Stimulated activated CD4-positive, alpha-beta T cell treated with anti-CD3 and anti-CD28 coated beads, Interleukin-15, amount 100 ng/mL, for 24 hours (primary cell): ENCODE measurements around the gene DHCR24.

Experiments used
- DNase-seq: peaks from one replicate; pipeline ENCODE4 v3.0.0-alpha.2; 2020

Gene DHCR24

DNA sequence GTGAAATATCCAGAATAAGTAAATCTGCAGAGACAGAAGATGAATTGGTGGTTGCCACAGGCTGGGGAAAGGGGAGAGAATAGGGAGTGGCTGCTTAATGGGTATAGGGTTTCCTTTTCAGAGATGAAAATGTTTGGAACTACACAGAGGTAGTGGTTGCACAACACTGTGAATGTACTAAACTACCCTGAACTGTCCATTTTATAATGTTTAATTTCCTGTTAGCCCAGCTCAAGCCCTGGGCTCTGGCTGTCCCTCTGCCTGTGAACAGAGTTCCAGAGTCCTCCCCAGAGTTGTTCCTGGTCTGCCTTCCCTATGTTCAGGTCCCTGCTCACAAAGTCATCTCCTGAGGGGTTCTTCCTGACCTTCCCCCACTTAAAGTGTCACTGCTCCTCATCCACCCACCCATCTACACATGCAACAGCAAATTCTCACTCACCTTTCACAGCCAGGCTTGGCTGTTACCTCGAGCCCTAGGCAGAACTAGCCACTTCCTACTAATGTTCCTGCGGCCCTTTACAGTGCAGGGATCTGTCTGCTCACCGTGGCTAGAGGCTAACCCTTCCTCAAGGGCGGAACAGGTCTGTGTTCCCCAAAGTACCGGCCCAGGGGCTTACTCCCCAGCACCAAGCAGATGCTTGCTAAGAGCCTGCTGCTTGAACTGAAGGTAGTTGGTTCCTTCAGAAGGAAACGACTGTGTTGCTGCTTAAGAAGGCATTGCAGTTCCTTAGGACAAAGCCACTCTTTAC, 22.4 kb downstream of the DHCR24 start:
- DNase-seq: no peak

DNA sequence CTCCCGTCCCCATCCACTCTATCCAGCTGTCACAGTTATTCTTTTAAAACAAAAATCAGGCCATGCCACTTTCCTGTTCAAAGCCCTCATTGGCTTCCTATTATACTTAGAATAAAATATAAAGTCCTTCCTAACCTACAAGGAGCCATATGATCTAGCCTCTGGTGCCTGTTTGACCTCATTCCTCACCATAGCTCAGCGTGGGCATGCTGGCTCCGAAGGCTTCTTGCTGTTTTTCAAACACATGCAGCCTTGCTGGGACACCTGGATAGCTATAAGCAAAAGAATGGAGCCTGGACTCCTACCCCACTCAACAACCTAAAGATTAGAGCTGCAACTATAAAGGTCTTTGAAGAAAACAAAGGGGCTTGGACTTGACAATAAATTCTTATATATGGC, 23.7 kb downstream of the DHCR24 start:
- no peak for DNase-seq

DNA sequence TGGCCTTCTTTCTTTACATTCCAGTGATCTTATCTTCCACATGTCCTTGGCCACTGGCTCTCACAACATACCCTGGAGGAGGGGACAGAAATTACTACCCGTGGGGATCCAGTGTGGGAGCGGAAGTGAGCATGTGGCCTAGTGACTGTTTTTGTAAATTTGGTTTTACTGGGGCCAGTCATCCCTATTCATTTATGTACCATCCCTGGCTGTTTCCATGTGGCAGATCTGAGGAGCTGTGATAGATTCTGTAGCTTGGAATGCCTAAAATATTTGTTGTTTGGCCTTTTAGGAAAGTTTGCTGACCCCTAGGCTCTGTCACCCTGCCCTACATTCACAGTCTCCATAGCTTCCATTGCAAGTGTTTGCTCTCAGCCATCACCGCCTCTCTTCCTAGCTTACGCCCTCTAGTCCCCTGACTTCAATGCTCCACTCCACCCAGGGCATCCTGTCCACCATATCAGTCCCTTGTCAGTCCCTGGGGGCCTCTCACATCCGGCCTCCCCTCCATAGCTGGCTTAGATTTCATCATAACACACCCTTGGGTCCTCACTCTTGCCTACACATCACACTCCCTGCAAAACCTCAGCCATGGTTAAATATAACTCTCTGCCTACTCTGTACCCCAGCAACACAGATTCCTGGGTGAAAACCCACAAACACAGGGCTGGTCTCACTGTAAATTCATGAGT, 25.8 kb downstream of the DHCR24 start:
- no peak for DNase-seq

DNA sequence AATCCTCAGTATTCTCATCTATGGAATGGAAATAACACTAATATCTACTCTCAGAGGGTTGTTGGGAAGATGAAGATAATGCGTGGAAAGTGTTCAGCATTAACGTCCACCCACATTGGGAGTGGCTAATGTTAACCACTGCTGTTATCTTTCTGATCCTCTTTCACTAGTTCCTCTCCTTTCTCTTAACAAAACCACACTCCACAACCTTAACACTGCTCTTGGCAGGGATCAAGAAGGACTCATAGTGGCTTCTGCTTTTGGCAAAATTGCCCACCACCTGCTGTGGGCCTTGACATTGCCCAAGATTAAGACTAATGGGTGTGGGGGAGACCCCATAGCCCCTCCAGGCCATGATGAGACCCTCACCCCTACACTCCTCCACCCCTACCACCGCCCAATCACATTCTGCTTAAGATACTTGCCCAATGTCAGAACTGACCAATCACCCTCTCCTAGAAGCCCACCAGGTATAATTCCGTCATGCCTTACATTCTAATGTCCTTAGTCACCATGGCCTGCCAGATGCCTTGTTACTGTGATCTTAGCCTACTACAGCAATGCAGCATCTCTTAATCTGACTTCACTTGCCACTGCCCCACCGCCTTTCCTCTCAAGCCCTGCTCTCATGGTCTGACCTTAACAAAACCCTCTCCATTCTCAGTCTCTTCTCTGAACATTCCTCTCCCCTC, 27.1 kb downstream of the DHCR24 start:
- DNase-seq: no peak

DNA sequence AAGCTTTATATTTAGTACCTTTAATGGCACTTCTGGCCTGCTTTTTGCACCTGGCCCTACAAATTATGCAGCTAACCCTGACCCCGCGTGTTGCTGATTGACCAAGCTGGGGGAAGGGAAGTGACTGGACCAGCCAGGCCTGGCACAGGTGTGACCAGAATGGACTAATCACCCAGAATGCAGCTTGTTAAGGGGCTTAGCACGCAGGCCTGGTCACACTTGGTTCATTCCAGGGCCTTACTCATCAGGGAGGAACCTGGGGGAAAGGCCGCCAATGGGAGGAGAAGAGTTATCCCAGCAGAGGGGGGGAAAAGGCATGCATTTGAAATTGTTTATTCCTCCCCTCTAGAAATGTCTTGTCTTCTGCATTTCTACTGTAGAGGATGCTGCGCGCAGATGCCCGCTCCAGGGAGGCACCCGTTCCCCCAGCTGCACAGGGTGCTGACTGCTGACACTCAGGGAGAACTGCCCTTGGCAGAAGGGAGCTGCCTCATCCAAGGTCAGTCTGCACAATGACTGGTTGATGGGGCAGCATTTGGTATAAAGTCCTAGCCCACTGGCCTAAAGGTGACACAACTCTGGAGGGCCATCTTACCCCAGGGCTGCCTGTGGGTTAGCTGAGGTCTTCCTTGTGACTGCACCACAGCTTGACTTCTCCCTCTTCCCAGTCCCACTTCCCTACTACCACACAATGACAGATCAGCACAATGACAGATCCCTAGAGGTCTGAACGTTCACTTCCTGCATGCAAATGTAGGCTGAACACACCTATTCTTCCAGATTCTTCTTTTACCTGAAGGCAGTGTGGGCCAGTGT, 29.0 kb downstream of the DHCR24 start:
- DNase-seq: no peak

DNA sequence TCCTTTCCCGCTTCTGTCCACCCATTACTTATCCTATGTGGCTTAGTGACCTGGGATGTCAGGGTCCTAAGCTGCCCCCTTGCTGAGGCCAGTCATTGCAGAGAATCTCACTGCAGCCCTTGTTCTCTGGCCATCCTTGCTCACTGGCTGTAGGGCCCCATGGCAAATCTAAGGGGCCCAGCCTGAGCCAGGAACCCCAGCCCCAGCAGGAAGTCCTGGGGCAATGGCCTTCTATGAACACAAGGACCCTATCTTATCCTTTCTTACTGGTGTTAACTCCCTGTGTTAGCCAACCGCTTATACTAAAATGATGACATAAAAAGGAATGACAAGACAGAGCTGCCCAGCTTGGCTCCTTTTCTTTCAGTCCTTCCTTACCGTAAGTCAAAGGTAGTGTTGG, 29.9 kb downstream of the DHCR24 start:
- no peak for DNase-seq

DNA sequence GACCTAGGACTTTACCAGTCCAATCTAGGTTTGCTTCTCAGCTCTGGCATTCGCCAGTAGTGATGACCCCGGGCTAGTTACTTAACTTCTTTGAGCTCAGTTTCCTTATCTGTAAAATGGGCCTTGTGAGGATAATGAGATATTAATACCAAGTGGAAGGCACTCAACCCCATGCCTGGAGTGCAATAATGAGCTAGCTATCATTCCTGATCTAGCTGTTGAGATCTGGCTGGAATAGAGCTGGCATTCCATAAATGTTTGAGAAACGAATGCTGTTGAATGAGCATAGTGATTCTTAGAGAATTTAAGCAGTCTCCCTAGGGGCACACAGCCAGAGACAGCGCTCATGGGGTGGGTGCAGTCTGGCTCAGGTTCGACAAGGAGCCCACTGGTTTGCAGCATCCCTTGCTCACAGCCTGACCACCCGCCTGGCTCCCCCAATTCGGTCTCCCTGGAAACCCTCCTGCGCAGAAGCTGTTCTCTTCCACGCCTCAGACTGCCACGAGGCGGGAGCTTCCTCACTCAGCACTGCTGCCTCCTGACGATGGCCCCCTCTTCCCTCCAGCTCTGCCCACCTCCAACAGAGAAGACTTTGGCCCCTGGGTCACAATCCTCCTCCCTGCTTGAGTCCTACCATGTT, 32.5 kb downstream of the DHCR24 start:
- DNase-seq: no peak

DNA sequence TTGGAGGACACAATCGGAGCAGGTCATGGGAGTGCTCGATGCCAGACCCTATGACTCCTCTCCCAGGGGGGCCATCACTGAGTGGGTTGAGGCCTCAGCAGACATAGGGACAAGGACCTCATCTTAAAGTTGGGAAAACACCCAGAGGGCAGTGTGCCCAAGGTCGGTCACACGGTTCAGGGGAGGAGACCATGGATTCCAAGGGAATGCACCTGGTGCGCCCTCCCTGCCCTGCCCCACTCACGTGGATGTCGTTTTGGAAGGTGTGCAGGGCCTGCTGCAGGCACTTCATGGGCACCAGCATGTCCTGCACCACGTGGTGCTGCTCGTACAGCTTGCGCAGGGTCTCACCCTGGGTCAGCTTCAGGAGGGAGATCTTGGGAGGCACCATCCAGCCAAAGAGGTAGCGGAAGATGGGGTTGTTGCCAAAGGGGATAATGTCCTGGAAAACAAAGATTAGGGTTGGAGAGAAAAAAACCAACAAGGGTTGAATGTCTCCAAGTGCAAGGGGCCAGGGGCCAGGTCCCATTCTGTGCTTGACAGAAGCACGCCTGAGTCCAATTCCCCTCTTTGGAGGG, 33.1 kb downstream of the DHCR24 start:
- DNase-seq: no peak

DNA sequence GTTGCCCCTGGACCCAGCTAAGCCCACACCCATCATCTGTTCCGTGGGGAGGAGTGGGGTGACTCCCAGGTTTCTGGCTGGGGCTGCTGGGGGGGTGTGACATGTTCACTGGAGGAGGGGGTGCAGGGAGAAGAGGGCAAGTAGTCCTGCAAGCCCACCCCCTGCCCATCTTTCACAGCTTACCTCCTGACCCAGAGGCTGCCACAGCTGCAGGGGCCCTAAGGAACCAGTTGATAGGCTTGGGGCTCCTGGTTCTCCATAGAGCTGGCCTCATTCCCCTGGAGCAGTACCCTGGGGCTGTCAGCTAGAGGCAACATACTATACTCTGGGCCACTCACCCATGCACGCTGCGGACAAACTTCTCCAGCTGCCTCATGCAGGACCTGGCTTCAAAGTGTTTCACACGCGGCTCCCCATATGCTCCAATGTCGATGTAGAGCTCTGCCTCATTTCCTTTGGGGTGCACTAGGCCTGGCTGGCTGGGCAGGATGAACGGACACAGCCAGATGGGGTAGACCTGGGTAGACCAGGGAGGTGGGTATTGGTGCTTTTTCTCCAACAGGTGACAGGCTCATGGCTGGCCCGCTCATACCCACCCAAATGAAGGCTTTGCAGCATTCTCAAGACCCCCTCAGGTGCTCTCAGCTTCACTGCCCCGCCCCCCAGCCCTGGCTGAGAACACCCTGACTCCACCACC, 33.8 kb downstream of the DHCR24 start:
- DNase-seq: no peak

DNA sequence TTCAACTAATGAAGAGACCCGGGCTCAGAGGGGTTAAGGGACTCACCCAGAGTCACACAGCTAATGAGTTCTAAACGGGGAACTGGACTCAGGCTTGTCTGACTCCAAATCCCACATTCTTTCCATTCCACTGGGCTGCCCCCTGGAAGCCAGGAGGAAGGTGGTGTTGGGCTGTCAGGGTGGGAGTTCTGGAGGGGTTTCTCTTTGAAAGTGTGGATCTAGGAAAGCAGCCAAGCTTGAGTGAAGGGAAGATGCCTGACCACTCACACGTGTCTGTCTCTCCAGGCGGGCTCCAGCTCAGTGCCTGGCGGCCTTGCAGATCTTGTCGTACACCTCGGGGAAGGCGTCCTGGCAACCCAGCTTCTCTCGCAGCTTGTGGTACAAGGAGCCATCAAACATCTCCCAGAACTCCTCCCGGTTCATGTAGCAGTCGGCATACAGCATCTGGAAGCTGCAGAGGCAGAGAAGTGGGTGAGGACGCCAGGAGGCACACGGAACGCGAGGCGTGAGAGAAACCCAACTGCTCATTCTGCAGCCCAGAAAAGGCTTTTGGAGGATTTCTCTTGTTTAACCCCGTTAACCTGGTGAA, 35.0 kb downstream of the DHCR24 start:
- DNase-seq: no peak

DNA sequence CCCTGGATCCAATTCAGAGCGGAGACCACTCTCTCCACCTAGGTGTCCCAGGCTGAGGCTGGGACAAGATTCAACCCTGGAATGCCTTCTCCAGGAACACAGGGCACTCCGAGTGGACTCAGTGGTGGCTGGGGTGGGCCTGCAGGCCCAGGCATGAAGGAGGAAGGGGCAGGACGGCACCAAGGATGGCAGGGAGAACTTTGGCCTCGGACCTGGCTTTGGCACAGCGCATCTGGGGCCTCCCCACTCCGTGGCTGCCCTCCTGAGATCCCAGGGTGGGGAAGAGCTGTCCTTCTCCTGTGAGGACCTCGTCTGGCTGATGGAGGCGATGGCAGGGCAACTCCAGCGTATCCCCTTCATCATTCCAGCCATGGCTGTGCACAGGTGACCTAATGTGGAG, 35.6 kb downstream of the DHCR24 start:
- DNase-seq: no peak

DNA sequence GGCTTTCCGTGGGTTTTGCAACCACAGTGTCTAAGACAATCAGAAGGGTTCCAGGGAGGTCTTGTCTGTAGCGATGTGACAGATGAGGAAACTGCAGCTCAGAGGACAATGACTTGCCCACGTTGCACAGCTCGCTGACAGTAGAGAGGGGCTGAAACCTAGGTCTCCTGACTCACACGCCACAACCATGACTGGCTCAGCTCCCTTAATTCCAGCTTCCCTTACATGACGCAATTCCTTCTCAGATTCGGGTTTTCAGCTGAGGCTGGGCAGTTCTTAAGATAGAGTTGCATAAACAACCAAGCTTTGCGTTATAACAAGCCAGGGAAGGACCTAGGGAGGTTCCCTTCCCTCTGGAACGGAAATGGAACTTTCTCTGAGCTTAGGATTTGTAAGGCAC, 36.3 kb downstream of the DHCR24 start:
- DNase-seq: no peak

DNA sequence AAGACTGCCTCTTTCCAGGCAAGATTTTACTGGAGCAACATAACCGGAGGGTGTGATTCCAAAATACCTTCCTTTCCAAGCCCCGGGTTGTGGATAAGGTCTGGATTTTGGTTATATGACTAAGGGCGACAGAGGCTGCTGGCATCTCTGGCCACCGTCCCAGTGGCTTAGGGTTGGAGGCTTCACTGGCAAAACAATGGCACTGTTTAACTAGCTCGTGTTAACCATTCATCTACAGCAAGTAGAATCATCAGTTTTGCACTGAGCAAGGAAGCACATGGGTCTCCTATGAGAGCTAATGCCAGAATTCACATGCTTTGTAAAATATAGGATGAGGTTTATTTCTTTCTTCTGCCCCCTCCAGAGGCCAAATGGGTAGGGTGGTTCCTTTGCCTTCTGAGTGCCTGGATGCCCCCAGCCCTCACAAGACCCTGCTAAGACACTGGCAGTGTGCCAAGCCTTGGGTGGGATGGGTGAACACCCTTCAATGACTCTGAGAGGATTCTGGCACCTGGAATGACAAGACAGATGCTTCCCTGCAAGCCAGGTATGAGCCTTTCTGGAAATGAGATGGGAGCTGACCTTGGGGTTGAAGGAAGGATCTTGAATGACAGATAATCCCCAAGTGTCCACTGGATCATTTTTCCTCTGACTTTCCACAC, 36.8 kb downstream of the DHCR24 start:
- no peak for DNase-seq

DNA sequence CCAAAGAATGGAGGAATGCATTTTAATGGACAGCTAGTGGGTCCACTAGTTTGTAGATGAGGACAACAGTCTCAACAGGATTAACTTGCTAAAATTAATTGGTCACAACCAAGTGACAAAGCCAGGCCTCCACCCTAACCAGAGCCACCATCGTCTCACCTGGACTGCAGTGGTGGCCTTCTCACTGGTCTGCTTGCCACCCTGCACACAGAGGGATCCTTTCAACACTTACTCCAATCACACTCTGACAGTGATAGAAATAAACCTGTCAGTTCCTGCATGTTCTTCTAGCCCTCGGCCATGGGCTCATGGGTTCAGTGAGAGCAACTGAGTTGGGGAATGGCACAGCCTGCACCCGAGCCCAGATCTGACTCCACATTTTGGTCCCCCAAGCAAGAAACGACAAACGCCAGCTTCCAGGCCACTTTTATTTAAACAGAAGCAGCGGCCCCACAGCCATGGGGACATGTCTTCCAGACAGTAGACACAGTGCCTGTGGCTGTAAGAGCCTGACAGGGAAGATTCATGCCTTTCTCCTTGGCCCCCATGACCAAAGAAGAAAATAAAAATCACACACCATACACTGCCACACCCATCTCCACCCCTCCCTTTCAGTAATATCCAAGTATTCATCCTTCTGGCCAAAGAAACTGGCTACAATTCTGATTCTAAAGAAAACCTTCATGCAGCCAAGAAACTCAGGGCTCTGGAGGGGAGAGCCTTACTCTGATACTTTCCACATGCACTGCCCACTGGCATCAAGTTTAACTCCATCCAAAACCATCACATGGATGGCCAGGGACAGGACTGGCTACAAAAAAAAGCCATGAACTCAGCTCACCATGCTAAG, 37.6 kb downstream of the DHCR24 start:
- no peak for DNase-seq

DNA sequence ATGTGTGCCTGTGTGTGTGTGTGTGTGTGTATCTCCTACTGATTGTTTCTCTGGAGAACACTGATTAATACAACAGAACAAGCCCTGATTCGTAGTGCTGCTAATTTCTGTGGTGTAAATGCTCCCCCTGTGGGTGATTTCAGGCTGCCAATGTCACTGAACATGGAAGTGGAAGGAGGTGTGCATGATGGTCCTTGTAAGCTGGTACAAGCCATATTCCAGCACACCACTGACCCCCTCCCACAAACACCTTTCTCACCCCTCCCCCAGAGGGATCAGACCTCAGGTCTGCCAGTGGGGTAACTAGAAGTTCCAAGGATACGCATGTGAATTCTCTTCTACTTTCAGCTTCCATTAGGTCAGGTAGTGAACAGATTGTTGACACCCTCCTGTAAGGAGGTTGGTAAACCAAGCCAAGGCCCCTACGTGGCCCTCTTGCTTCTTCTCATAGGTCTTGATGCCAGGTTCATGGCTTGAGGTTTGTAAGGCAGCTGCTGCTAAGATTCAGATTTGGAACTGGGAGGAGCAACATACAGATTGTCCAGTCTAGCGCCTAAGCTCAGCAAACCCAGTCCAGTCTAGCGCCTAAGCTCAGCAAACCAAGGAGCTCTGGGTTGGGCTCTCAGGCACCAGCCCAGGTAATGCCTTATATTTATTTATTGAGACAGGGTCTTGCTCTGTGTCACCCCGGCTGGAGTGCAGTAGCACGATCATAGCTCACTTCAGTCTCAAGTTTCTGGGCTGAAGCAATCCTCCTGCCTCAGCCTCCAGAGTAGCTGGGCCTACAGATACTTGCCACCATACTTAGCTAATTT, 38.7 kb downstream of the DHCR24 start:
- DNase-seq: no peak

DNA sequence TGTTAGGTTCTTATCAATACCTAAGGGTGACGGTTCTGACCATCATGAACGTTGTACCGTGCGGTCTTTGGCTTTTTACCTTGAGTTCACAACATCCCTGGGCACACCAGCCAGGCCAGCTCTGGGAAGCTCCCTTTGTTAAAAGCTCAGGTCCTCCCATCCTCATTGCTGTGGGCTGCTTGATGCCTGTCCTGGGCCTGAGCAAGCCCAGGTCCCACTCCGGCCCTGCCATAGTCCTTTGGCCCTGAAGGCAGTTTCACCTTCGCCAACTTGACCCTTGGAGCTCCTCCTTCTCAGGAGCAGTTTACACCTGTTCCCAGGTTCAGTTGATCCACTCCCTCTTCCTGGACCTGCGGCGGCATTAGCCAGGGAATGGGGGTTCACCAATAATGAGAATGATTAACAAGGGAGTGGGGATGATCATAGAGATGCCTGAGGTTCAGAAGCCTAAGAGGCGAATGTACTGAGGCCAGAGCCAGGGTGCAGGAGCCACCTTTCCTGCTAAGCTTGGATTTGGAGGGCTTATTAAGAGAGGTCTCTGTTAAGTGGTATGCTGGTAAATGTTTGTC, 40.2 kb downstream of the DHCR24 start:
- DNase-seq: no peak

DNA sequence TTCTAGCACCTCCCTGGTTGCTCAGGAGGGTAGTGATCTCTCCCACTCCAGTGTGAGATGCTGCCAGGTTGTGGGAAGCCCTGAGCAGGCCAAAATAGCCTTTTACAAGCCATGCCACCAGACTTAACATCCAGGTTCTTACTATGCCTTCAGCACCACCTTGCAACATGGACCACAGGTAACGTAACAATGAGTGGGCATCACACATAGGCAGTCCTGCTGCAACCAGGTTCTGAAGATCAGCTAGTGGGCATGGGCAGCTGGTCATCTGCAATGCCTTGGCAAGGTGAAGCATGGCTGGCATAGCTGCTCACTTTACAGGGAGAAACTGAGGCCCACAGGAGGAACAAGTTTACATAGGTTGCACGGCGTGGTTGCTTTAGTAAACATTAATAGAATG, 40.7 kb downstream of the DHCR24 start:
- DNase-seq: no peak

DNA sequence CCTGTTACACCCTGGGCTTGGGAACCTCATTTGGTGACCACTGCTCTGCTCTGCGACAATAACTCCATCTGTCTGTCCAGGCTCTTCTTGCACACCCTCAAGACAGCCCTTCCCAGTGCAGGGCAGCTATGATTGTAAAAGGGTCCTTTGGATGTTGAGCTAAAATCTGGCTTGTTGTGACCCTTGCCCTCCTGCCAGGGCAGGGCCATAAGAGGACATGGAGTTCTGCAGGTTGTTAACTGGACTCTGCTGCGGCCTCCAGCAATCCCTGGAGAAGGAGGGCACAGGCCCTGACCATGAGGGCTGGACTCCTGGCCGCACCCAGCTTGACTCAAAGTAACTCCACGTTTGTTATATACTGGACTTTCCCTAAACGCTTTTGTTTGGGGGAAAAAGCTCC, 41.2 kb downstream of the DHCR24 start:
- no peak for DNase-seq

DNA sequence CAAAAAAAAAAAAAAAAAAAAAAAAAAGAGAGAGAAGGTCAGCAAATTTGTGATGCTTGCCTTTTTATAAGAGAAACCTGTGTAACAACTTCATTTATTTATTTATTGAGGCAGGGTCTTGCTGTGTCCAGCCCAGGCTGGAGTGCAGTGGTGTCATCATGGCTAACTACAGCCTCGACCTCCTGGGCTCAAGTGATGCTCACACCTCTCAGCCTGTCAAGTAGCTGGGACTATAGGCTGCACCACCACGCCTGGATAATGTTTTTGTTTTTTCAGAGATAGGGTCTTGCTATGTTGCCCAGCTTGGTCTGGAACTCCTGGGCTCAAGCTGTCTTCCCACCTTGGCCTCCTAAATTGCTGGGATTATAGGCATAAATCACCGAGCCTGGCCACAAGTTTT, 42.4 kb downstream of the DHCR24 start:
- DNase-seq: no peak
